SU-DHL-6 (cell line): ENCODE results near the gene CYP39A1.

Source experiments
- H2AFZ ChIP-seq: fragments of 200-600 bp; sonication (generic); 2 replicates; pipeline ENCODE4 v1.6.1; 2014; ENCODE audit warnings: low read depth, mild to moderate bottlenecking, moderate library complexity, mixed read lengths, antibody characterized with exemption, low read length; ENCODE audit not compliant: severe bottlenecking
- H3F3A ChIP-seq: fragments of 200-600 bp; shearing (Covaris generic); 2 replicates; pipeline ENCODE4 v1.6.0; 2016; ENCODE audit warnings: antibody characterized with exemption, mild to moderate bottlenecking; ENCODE audit not compliant: insufficient read depth
- H3K27ac ChIP-seq: fragments of 200-600 bp; sonication (generic); 2 replicates; pipeline ENCODE4 v1.5.1; 2016; ENCODE audit warnings: low read depth, mild to moderate bottlenecking, low read length, moderate library complexity, mixed read lengths
- H3K27me3 ChIP-seq: fragments of 200-600 bp; sonication (generic), shearing (Covaris generic); 2 replicates; pipeline ENCODE4 v1.6.0; 2014; ENCODE audit warnings: mild to moderate bottlenecking, low read length
- H3K36me3 ChIP-seq: fragments of 200-600 bp; sonication (generic); 2 replicates; pipeline ENCODE4 v1.6.1; 2014; ENCODE audit warnings: mild to moderate bottlenecking, low read length, mixed read lengths
- H3K4me2 ChIP-seq: fragments of 300-600, 200-600 bp; shearing (Covaris generic), sonication (generic); 2 replicates; pipeline ENCODE4 v1.6.0; 2014; ENCODE audit warnings: low read length, low read depth, mild to moderate bottlenecking; ENCODE audit not compliant: poor library complexity, severe bottlenecking
- H3K4me3 ChIP-seq: fragments of 200-600 bp; sonication (generic); 2 replicates; pipeline ENCODE4 v1.5.1; 2014; ENCODE audit warnings: antibody characterized with exemption, low read length, mild to moderate bottlenecking, mixed read lengths; ENCODE audit not compliant: insufficient read depth, poor library complexity, severe bottlenecking
- H3K79me2 ChIP-seq: fragments of 200-600 bp; sonication (generic); 2 replicates; pipeline ENCODE4 v1.6.1; 2014; ENCODE audit warnings: mild to moderate bottlenecking, low read length, moderate library complexity; ENCODE audit not compliant: insufficient read depth
- H3K9ac ChIP-seq: fragments of 200-600 bp; sonication (generic); 2 replicates; pipeline ENCODE4 v1.7.0; 2014; ENCODE audit warnings: mild to moderate bottlenecking, low read length
- H3K9me2 ChIP-seq: fragments of 200-600 bp; sonication (generic); replicated peaks from 2 replicates; pipeline ENCODE4 v1.6.1; 2014; ENCODE audit warnings: low read length; ENCODE audit not compliant: insufficient read depth
- H3K9me3 ChIP-seq: fragments of 200-600 bp; sonication (generic); 2 replicates; pipeline ENCODE4 v1.6.1; 2014; ENCODE audit warnings: low read length, mixed read lengths; ENCODE audit not compliant: insufficient read depth
- H4K20me1 ChIP-seq: fragments of 200-600 bp; sonication (generic); 2 replicates; pipeline ENCODE4 v1.6.1; 2014; ENCODE audit warnings: low read depth, mild to moderate bottlenecking, antibody characterized with exemption, low read length, moderate library complexity, mixed read lengths
- EZH2phosphoT487 ChIP-seq: fragments of 200-600 bp; sonication (generic), shearing (Covaris generic); conservative IDR thresholded peaks from 2 replicates; pipeline ENCODE4 v1.6.1; 2018; ENCODE audit warnings: mild to moderate bottlenecking, antibody characterized with exemption, low read length, moderate library complexity, mixed read lengths
- TF ChIP-seq, protein P1 (sequence below): fragments of 200-600 bp; sonication (generic); IDR thresholded peaks from one replicate; pipeline ENCODE4 v1.5.1; 2017; ENCODE audit warnings: antibody characterized with exemption, mild to moderate bottlenecking, low read length, moderate library complexity; ENCODE audit not compliant: insufficient read depth, poor library complexity, severe bottlenecking

CYP39A1 gene

DNA sequence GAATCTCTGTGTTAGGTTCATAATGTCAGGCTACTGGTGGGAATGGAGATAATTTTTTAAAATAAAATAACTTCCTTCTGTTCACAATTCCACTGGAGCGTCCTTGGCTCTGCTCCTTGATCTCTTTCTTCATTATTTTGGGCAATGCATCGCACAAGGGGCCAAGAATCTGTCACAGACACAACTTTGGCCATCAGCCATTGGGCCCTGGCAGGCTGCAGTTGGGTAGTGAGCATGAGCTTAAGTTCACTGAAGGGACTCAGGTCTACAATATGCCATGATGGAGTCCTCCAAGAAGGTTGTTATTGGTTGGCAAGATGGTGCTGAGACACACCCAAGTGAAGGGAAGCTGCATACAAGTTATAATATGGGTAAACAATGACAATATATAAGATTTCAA, 40.0 kb downstream of the CYP39A1 start:
- Histone ChIP-seq H2AFZ (no peak overlapping the region), H3K9me2 (no peaks in the 10 kb centered on the region), H3K4me3 (no peak overlapping the region), H3K27ac (no peak overlapping the region), H3K9ac (no peak overlapping the region), H3K4me2 (no peak overlapping the region), H3F3A (no peaks in the 10 kb centered on the region), H3K9me3 (no peaks in the 10 kb centered on the region), H3K27me3 (no peaks in the 10 kb centered on the region), H3K36me3 (peaks cover 55% of the 10 kb centered on the region), H4K20me1 (no peaks in the 10 kb centered on the region), H3K79me2 (no peaks in the 10 kb centered on the region)
- TF ChIP-seq, protein P1, sequence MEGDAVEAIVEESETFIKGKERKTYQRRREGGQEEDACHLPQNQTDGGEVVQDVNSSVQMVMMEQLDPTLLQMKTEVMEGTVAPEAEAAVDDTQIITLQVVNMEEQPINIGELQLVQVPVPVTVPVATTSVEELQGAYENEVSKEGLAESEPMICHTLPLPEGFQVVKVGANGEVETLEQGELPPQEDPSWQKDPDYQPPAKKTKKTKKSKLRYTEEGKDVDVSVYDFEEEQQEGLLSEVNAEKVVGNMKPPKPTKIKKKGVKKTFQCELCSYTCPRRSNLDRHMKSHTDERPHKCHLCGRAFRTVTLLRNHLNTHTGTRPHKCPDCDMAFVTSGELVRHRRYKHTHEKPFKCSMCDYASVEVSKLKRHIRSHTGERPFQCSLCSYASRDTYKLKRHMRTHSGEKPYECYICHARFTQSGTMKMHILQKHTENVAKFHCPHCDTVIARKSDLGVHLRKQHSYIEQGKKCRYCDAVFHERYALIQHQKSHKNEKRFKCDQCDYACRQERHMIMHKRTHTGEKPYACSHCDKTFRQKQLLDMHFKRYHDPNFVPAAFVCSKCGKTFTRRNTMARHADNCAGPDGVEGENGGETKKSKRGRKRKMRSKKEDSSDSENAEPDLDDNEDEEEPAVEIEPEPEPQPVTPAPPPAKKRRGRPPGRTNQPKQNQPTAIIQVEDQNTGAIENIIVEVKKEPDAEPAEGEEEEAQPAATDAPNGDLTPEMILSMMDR = no peak
- TF ChIP-seq EZH2phosphoT487 = no peak

DNA sequence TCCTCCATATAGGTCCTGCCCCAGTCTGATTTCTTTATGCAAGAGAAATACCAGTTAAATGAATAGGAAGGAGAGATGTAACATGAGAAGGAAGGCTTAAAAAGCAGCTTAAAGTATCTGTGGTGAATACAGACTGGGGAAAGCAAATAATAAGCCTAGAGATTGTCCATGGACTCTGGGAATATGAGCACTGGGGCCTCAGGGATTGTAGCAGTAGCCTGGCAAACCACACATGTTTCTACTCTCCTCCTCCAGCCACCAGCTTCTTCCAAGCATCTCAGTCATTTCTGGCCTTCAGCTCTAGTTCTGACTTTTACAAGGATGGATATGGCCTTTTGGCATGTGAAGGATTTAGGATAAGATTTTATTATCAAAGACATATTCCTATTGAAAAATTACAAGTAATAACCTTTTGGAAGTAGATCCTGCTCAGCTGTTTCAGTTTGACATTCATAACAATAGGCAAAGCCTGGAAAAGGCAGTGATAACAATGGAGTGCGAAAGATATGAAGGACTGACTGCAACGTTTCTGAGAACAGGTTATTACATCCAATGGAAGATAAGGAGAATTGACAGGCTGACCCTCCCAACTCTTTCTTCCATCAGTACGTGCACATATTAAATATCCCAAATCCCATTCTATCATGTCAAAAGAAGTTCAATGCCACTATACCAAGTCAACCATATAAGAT, 41.6 kb downstream of the CYP39A1 start:
- TF ChIP-seq, protein P1 = no peak
- TF ChIP-seq EZH2phosphoT487 = no peak
- Histone ChIP-seq H3K9me3 (no peaks in the 10 kb centered on the region), H4K20me1 (no peaks in the 10 kb centered on the region), H2AFZ (no peak overlapping the region), H3F3A (no peaks in the 10 kb centered on the region), H3K36me3 (peaks cover 49% of the 10 kb centered on the region), H3K4me2 (no peak overlapping the region), H3K27me3 (no peaks in the 10 kb centered on the region), H3K9me2 (no peaks in the 10 kb centered on the region), H3K4me3 (no peak overlapping the region), H3K27ac (no peak overlapping the region), H3K9ac (no peak overlapping the region), H3K79me2 (no peaks in the 10 kb centered on the region)

DNA sequence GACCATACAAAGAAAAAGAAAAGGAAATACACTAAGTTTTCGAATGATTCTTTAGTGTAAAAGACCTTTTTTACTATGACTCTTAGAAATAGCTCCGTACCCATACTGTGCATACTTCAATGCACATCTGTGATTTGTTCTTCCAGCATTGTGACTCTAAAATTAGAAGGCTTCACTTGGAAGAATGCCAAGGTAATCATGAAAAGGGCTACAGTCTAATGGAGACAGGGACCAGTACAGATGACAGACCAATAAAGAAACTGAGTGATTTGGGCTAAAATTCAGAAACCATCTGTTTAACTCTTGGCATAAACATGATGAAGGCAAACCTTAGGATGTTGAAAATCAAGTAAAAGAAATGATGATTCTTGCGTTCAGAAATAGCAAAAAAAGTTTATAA, 46.3 kb downstream of the CYP39A1 start:
- Histone ChIP-seq H3K4me2 (no peak overlapping the region), H3K9ac (no peak overlapping the region), H2AFZ (no peak overlapping the region), H3K27me3 (no peaks in the 10 kb centered on the region), H4K20me1 (no peaks in the 10 kb centered on the region), H3F3A (no peaks in the 10 kb centered on the region), H3K9me3 (no peaks in the 10 kb centered on the region), H3K4me3 (no peak overlapping the region), H3K27ac (no peak overlapping the region), H3K79me2 (no peaks in the 10 kb centered on the region), H3K36me3 (peaks cover 31% of the 10 kb centered on the region; the same call in 1 of the 2 replicates), H3K9me2 (no peaks in the 10 kb centered on the region)
- TF ChIP-seq, protein P1 = no peak
- no peak for TF ChIP-seq EZH2phosphoT487
